SU-DHL-6 (cell line): Measurements from ENCODE around the gene SPNS3.

Experiments used
- H2AFZ ChIP-seq: fragments of 200-600 bp; sonication (generic); 2 replicates; pipeline ENCODE4 v1.6.1; 2014; ENCODE audit warnings: low read depth, mild to moderate bottlenecking, moderate library complexity, mixed read lengths, antibody characterized with exemption, low read length; ENCODE audit not compliant: severe bottlenecking
- H3F3A ChIP-seq: fragments of 200-600 bp; shearing (Covaris generic); 2 replicates; pipeline ENCODE4 v1.6.0; 2016; ENCODE audit warnings: antibody characterized with exemption, mild to moderate bottlenecking; ENCODE audit not compliant: insufficient read depth
- H3K27ac ChIP-seq: fragments of 200-600 bp; sonication (generic); 2 replicates; pipeline ENCODE4 v1.5.1; 2016; ENCODE audit warnings: low read depth, mild to moderate bottlenecking, low read length, moderate library complexity, mixed read lengths
- H3K27me3 ChIP-seq: fragments of 200-600 bp; sonication (generic), shearing (Covaris generic); 2 replicates; pipeline ENCODE4 v1.6.0; 2014; ENCODE audit warnings: mild to moderate bottlenecking, low read length
- H3K36me3 ChIP-seq: fragments of 200-600 bp; sonication (generic); 2 replicates; pipeline ENCODE4 v1.6.1; 2014; ENCODE audit warnings: mild to moderate bottlenecking, low read length, mixed read lengths
- H3K4me2 ChIP-seq: fragments of 300-600, 200-600 bp; shearing (Covaris generic), sonication (generic); 2 replicates; pipeline ENCODE4 v1.6.0; 2014; ENCODE audit warnings: low read length, low read depth, mild to moderate bottlenecking; ENCODE audit not compliant: poor library complexity, severe bottlenecking
- H3K4me3 ChIP-seq: fragments of 200-600 bp; sonication (generic); 2 replicates; pipeline ENCODE4 v1.5.1; 2014; ENCODE audit warnings: antibody characterized with exemption, low read length, mild to moderate bottlenecking, mixed read lengths; ENCODE audit not compliant: insufficient read depth, poor library complexity, severe bottlenecking
- H3K79me2 ChIP-seq: fragments of 200-600 bp; sonication (generic); 2 replicates; pipeline ENCODE4 v1.6.1; 2014; ENCODE audit warnings: mild to moderate bottlenecking, low read length, moderate library complexity; ENCODE audit not compliant: insufficient read depth
- H3K9ac ChIP-seq: fragments of 200-600 bp; sonication (generic); 2 replicates; pipeline ENCODE4 v1.7.0; 2014; ENCODE audit warnings: mild to moderate bottlenecking, low read length
- H3K9me2 ChIP-seq: fragments of 200-600 bp; sonication (generic); replicated peaks from 2 replicates; pipeline ENCODE4 v1.6.1; 2014; ENCODE audit warnings: low read length; ENCODE audit not compliant: insufficient read depth
- H3K9me3 ChIP-seq: fragments of 200-600 bp; sonication (generic); 2 replicates; pipeline ENCODE4 v1.6.1; 2014; ENCODE audit warnings: low read length, mixed read lengths; ENCODE audit not compliant: insufficient read depth
- H4K20me1 ChIP-seq: fragments of 200-600 bp; sonication (generic); 2 replicates; pipeline ENCODE4 v1.6.1; 2014; ENCODE audit warnings: low read depth, mild to moderate bottlenecking, antibody characterized with exemption, low read length, moderate library complexity, mixed read lengths
- EZH2phosphoT487 ChIP-seq: fragments of 200-600 bp; sonication (generic), shearing (Covaris generic); conservative IDR thresholded peaks from 2 replicates; pipeline ENCODE4 v1.6.1; 2018; ENCODE audit warnings: mild to moderate bottlenecking, antibody characterized with exemption, low read length, moderate library complexity, mixed read lengths
- TF ChIP-seq, protein P1 (sequence below): fragments of 200-600 bp; sonication (generic); IDR thresholded peaks from one replicate; pipeline ENCODE4 v1.5.1; 2017; ENCODE audit warnings: antibody characterized with exemption, mild to moderate bottlenecking, low read length, moderate library complexity; ENCODE audit not compliant: insufficient read depth, poor library complexity, severe bottlenecking

SPNS3 gene

DNA sequence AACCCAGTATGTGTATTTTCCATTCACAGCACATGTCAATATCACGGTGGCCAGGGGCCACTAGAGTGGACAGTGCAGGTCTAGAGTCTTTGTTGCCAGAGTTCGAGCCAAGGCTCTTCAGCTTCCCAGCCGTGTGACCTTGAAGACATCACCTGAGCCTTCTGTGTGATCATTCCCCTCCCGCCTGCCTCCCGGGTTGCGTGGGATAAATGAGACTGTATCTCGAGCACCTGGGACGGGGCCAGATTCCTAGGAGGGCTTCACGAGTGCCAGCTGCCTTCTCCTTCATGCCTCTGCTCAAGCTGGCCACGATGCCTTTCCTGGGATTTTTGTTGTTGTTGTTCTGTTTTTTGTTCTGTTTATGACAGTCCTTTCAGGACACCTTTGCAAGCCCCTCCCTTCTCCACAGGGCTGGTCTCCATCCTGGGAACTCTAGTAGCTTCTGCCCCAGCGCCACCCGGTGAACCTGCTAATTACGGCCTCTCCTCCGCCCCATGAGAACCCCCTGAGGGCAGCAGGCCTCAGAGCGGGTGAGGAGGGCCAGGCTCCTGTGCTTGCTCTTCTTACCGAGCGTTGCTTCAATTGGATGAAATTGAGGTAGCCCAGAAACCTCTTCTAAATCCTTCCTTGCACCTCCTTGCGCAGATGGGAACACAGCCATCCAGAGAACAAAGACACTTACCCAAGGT is 68.9 kb downstream of the SPNS3 start:
- Histone ChIP-seq H3K79me2 (no peaks in the 10 kb centered on the region), H3K27me3 (0 out of 2 replicates have a peak, but pooled peaks cover 5% of the 10 kb centered on the region), H3K4me2 (no peak overlapping the region), H3K9me3 (no peaks in the 10 kb centered on the region), H3K4me3 (no peak overlapping the region), H3K36me3 (no peaks in the 10 kb centered on the region), H3K9ac (no peak overlapping the region), H4K20me1 (no peaks in the 10 kb centered on the region), H3K27ac (no peak overlapping the region), H3K9me2 (no peaks in the 10 kb centered on the region), H2AFZ (no peak overlapping the region), H3F3A (no peaks in the 10 kb centered on the region)
- no peak for TF ChIP-seq EZH2phosphoT487
- TF ChIP-seq, protein P1, sequence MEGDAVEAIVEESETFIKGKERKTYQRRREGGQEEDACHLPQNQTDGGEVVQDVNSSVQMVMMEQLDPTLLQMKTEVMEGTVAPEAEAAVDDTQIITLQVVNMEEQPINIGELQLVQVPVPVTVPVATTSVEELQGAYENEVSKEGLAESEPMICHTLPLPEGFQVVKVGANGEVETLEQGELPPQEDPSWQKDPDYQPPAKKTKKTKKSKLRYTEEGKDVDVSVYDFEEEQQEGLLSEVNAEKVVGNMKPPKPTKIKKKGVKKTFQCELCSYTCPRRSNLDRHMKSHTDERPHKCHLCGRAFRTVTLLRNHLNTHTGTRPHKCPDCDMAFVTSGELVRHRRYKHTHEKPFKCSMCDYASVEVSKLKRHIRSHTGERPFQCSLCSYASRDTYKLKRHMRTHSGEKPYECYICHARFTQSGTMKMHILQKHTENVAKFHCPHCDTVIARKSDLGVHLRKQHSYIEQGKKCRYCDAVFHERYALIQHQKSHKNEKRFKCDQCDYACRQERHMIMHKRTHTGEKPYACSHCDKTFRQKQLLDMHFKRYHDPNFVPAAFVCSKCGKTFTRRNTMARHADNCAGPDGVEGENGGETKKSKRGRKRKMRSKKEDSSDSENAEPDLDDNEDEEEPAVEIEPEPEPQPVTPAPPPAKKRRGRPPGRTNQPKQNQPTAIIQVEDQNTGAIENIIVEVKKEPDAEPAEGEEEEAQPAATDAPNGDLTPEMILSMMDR, result no peak

DNA sequence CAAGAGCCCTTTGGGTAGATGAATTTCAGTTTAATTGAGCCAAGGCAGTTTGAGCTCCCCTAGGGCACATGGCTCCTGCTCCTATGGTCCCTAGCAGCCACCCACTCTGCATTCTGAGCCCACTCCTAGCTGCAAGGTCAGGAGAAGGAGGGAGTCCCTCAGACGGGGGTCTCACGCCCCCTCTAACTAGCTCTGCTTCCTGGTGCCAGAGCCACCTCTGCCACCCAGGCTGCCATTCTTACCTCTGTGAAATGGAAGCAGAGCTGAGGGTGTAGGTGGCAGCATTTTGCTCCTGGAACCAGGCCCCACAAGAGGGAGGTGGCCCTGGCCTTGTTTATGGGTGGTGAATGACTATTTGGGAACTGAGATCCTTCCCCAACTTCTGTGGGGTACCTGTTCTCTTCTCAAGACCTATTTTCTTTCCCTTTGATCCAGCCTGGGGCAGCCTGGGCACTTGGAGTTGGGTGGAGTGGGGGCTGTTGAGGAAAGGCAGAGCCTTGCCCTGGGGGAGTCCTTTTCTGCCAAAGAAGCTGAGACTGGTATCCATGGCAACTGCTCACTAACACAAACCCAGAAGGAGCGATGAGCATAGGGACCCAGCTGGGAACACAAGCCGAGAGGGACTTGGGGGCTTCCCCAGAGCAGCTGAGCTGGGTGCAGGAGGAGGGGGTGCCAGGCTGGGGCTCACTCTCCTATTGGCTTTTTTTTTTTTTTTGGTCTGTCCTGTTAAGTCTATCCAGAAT is 69.7 kb downstream of the SPNS3 start:
- Histone ChIP-seq H3K27ac (no peak overlapping the region), H3K9me3 (no peaks in the 10 kb centered on the region), H3K27me3 (no peaks in the 10 kb centered on the region), H3K79me2 (no peaks in the 10 kb centered on the region), H3F3A (no peaks in the 10 kb centered on the region), H2AFZ (no peak overlapping the region), H3K36me3 (no peaks in the 10 kb centered on the region), H3K9me2 (no peaks in the 10 kb centered on the region), H3K4me2 (no peak overlapping the region), H3K9ac (no peak overlapping the region), H3K4me3 (no peak overlapping the region), H4K20me1 (no peaks in the 10 kb centered on the region)
- TF ChIP-seq, protein P1, result no peak
- TF ChIP-seq EZH2phosphoT487, result no peak

DNA sequence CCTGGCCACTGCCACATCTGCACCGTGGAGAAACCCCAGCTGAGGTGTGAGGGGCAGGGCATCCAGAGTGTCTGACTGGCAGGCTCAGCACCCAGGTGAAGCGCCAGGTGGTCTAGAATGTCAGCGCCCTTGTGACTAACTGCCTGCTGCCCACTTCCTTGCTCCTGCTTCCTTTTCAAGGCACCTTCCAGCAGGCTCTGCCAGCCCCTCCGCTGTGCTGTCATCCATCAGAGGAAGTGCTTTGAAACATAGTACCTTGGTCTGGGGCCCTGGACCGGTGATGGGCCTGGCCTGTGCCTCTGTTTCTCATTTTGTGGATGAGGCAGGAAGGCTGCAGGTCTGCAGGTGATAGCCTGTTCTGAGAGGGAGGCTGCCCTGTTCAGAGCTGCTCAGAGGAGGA is 70.4 kb downstream of the SPNS3 start:
- Histone ChIP-seq H3K4me3 (no peak overlapping the region), H3F3A (no peaks in the 10 kb centered on the region), H3K9ac (no peak overlapping the region), H3K79me2 (no peaks in the 10 kb centered on the region), H3K27ac (no peak overlapping the region), H3K9me2 (no peaks in the 10 kb centered on the region), H3K36me3 (no peaks in the 10 kb centered on the region), H3K4me2 (no peak overlapping the region), H2AFZ (no peak overlapping the region), H3K9me3 (no peaks in the 10 kb centered on the region), H3K27me3 (no peaks in the 10 kb centered on the region), H4K20me1 (no peaks in the 10 kb centered on the region)
- TF ChIP-seq EZH2phosphoT487, result no peak
- TF ChIP-seq, protein P1, result no peak
